SK-N-SH treated with all-trans-retinoic acid at 6 μM for 48 hours (cell line): ENCODE measurements around the gene DUSP23.
A peak's percentile ranks its signal among the peaks of the same experiment; 100 is the strongest.

ENCODE experiments used
- ATAC-seq: fragments of 200-7000 bp; cut with Tn5 transposase; 3 replicates; pipeline ENCODE4 v1.9.1; 2020; ENCODE audit warnings: mild to moderate bottlenecking, moderate library complexity
- ARNTL ChIP-seq: fragments of 450-650 bp; formaldehyde crosslinking; IDR thresholded peaks from 2 replicates; pipeline ENCODE4 v1.5.0; 2020; ENCODE audit warnings: low read depth, mild to moderate bottlenecking, moderate library complexity, borderline replicate concordance
- BACH2 ChIP-seq: fragments of 250-450 bp; sonication (Bioruptor Pico); IDR thresholded peaks from 2 replicates; pipeline ENCODE4 v1.9.0; 2021; ENCODE audit warnings: mild to moderate bottlenecking, borderline replicate concordance
- CSDC2 ChIP-seq: fragments of 250-450 bp; sonication (Bioruptor Pico); IDR thresholded peaks from 2 replicates; pipeline ENCODE4 v1.5.0; 2020; ENCODE audit warnings: mild to moderate bottlenecking, moderate library complexity
- CSRNP3 ChIP-seq: fragments of 250-450 bp; sonication (Bioruptor Pico); IDR thresholded peaks from 2 replicates; pipeline ENCODE4 v1.5.1; 2021; ENCODE audit warnings: mild to moderate bottlenecking, moderate library complexity
- ISL1 ChIP-seq: fragments of 250-450 bp; sonication (Bioruptor Pico); IDR thresholded peaks from 2 replicates; pipeline ENCODE4 v2.1.2; 2022; ENCODE audit warnings: mild to moderate bottlenecking, moderate library complexity
- PATZ1 ChIP-seq: fragments of 250-450 bp; sonication (Bioruptor Pico); IDR thresholded peaks from 2 replicates; pipeline ENCODE4 v1.8.0; 2020; ENCODE audit warnings: mild to moderate bottlenecking, moderate library complexity, borderline replicate concordance
- PPARA ChIP-seq: fragments of 250-450 bp; sonication (Bioruptor Pico); IDR thresholded peaks from 2 replicates; pipeline ENCODE4 v1.5.0; 2020; ENCODE audit warnings: mild to moderate bottlenecking, borderline replicate concordance
- RARB ChIP-seq: fragments of 250-450 bp; sonication (Bioruptor Pico); IDR thresholded peaks from 2 replicates; pipeline ENCODE4 v1.8.0; 2021; ENCODE audit warnings: mild to moderate bottlenecking, moderate library complexity
- TCF4 ChIP-seq: fragments of 250-450 bp; sonication (Bioruptor Pico); IDR thresholded peaks from 2 replicates; pipeline ENCODE4 v1.8.0; 2021; ENCODE audit warnings: mild to moderate bottlenecking, moderate library complexity, borderline replicate concordance
- TSHZ2 ChIP-seq: fragments of 250-450 bp; sonication (Bioruptor Pico); IDR thresholded peaks from 2 replicates; pipeline ENCODE4 v1.5.0; 2020; ENCODE audit warnings: mild to moderate bottlenecking, moderate library complexity
- ZFP3 ChIP-seq: fragments of 250-450 bp; sonication (Bioruptor Pico); IDR thresholded peaks from 2 replicates; pipeline ENCODE4 v1.5.0; 2020; ENCODE audit warnings: mild to moderate bottlenecking, moderate library complexity
- ZNF565 ChIP-seq: fragments of 450-650 bp; formaldehyde crosslinking; conservative IDR thresholded peaks from 2 replicates; pipeline ENCODE4 v1.5.0; 2020; ENCODE audit warnings: low read depth, mild to moderate bottlenecking, moderate library complexity
- ZNF70 ChIP-seq: fragments of 450-650 bp; formaldehyde crosslinking; IDR thresholded peaks from 2 replicates; pipeline ENCODE4 v1.5.0; 2020; ENCODE audit warnings: mild to moderate bottlenecking, moderate library complexity
- ZNF8 ChIP-seq: fragments of 450-650 bp; formaldehyde crosslinking; IDR thresholded peaks from 2 replicates; pipeline ENCODE4 v1.5.0; 2020; ENCODE audit warnings: mild to moderate bottlenecking, moderate library complexity
- TF ChIP-seq, protein P1 (sequence below): fragments of 250-450 bp; sonication (Bioruptor Pico); IDR thresholded peaks from 2 replicates; pipeline ENCODE4 v1.5.1; 2020; ENCODE audit warnings: low read depth, mild to moderate bottlenecking, moderate library complexity
- TF ChIP-seq, protein P2 (sequence below): fragments of 250-450 bp; sonication (Bioruptor Pico); IDR thresholded peaks from 2 replicates; pipeline ENCODE4 v1.8.0; 2021; ENCODE audit warnings: low read depth, mild to moderate bottlenecking, moderate library complexity, borderline replicate concordance

Gene DUSP23

DNA sequence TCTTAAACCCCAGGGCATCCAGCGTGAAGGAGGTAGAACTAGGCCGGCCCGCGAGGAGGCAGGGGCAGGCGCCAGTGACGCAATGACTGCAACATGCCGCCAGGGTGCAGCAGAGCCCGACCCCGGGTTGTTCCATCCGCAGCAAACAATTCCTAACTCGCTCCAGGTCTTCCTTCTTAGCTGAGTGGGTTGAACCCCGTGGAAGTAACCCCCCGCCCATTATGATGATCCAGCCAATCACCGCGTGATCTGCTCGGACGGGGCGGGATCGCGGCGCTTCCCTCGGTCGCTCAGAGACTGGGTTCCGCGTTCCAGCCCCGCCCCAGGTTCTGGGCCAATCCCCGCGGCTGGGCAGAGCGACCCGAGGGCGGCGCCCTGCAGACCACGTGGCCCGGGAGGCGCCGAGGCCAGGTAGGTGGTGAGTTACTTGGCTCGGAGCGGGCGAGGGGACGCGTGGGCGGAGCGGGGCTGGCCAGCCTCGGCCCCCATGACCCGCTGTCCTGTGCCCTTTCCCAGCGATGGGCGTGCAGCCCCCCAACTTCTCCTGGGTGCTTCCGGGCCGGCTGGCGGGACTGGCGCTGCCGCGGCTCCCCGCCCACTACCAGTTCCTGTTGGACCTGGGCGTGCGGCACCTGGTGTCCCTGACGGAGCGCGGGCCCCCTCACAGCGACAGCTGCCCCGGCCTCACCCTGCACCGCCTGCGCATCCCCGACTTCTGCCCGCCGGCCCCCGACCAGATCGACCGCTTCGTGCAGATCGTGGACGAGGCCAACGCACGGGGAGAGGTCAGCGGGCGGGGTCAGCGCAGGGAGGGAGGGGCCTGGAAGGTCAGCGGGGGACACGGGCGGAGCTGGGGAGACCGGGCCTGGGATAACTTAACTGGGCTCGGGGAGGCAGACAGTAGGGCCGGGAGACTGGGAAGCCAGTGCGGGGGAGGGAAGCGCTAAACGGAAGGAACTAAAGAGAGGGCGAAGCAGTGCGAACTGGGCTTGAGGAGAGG lies at the start of gene DUSP23:
TSS of gene DUSP23 (plus strand) at position 380 of the 1,000 bp plus-strand sequence. CDS start at position 519, 139 bp downstream.
- peak; percentile 99 for ATAC-seq
- TF ChIP-seq BACH2 (CRISPR knock-in tag) (no peak), ZNF565 (CRISPR knock-in tag) (no peak), CSDC2 (CRISPR knock-in tag) (no peak), PPARA (no peak), ZFP3 (CRISPR knock-in tag) (no peak), PATZ1 (CRISPR knock-in tag) (no peak), RARB (CRISPR knock-in tag) (no peak), TCF4 (CRISPR knock-in tag) (no peak), ZNF70 (CRISPR knock-in tag) (no peak), ARNTL (CRISPR knock-in tag) (no peak)
- TF ChIP-seq, protein P1, sequence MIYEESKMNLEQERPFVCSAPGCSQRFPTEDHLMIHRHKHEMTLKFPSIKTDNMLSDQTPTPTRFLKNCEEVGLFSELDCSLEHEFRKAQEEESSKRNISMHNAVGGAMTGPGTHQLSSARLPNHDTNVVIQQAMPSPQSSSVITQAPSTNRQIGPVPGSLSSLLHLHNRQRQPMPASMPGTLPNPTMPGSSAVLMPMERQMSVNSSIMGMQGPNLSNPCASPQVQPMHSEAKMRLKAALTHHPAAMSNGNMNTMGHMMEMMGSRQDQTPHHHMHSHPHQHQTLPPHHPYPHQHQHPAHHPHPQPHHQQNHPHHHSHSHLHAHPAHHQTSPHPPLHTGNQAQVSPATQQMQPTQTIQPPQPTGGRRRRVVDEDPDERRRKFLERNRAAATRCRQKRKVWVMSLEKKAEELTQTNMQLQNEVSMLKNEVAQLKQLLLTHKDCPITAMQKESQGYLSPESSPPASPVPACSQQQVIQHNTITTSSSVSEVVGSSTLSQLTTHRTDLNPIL (CRISPR knock-in tag): no peak
- TF ChIP-seq, protein P2, sequence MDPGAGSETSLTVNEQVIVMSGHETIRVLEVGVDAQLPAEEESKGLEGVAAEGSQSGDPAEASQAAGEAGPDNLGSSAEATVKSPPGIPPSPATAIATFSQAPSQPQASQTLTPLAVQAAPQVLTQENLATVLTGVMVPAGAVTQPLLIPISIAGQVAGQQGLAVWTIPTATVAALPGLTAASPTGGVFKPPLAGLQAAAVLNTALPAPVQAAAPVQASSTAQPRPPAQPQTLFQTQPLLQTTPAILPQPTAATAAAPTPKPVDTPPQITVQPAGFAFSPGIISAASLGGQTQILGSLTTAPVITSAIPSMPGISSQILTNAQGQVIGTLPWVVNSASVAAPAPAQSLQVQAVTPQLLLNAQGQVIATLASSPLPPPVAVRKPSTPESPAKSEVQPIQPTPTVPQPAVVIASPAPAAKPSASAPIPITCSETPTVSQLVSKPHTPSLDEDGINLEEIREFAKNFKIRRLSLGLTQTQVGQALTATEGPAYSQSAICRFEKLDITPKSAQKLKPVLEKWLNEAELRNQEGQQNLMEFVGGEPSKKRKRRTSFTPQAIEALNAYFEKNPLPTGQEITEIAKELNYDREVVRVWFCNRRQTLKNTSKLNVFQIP (CRISPR knock-in tag): no peak
- TF ChIP-seq, all 23 proteins: peak for 0

DNA sequence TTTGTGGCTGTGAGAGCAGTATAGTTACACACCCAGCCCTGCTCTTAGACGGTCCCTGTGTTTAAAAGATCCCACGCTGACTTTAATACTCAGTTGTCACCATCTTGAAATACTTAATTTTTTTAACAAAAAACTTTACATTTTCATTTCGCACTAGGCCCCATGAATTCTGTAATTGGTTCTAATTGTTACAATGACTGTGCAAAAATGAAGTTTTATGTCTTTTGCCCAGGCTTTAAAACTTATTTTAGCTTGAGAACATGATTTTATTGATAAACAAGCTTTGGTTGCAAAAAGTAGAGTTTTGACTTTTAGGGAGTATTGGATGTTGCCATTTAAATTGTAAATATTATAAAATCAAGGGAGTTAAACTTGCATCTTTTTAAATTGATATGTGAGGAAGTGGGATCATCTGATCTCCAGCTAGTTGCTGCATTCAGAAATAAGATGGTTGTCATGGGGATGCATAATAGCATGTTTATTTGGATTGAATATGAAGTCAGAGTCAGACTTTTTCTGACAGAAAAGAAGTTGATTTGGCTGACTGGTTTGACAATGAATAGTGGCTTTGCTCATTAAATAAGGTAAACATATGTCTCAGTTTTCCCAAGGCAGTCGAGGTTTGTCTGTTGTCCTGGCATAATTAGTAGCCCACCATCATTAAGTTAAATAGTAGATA lies 43.4 kb upstream of the DUSP23 start:
- ATAC-seq: no peak

More for the DNA sequence above, 43.4 kb upstream of the DUSP23 start:
- TF ChIP-seq ZFP3 (CRISPR knock-in tag): no peak
- no peak for TF ChIP-seq BACH2 (CRISPR knock-in tag)
- TF ChIP-seq ISL1 (CRISPR knock-in tag): no peak
- TF ChIP-seq ZNF8 (CRISPR knock-in tag): no peak
- no peak for TF ChIP-seq CSRNP3 (CRISPR knock-in tag)
- TF ChIP-seq TSHZ2: no peak
- TF ChIP-seq, protein P1 (CRISPR knock-in tag): no peak
- TF ChIP-seq PPARA: no peak
- no peak for TF ChIP-seq RARB (CRISPR knock-in tag)
